Stimulated activated CD8-positive, alpha-beta memory T cell treated with anti-CD3 and anti-CD28 coated beads, Interleukin-15, amount 100 ng/mL, for 24 hours (primary cell): ENCODE results near the gene LRRC51.
A peak's percentile ranks its signal among the peaks of the same experiment; 100 is the strongest.
"Not testable (repeated sequence)": the region's sequence is repeated elsewhere in the genome, so short reads cannot be mapped to it uniquely, and the experiment has no call there.

Experiments used
- DNase-seq: peaks from one replicate; pipeline ENCODE4 v3.0.0-alpha.2; 2020; ENCODE audit warnings: low read depth

LRRC51 gene

DNA sequence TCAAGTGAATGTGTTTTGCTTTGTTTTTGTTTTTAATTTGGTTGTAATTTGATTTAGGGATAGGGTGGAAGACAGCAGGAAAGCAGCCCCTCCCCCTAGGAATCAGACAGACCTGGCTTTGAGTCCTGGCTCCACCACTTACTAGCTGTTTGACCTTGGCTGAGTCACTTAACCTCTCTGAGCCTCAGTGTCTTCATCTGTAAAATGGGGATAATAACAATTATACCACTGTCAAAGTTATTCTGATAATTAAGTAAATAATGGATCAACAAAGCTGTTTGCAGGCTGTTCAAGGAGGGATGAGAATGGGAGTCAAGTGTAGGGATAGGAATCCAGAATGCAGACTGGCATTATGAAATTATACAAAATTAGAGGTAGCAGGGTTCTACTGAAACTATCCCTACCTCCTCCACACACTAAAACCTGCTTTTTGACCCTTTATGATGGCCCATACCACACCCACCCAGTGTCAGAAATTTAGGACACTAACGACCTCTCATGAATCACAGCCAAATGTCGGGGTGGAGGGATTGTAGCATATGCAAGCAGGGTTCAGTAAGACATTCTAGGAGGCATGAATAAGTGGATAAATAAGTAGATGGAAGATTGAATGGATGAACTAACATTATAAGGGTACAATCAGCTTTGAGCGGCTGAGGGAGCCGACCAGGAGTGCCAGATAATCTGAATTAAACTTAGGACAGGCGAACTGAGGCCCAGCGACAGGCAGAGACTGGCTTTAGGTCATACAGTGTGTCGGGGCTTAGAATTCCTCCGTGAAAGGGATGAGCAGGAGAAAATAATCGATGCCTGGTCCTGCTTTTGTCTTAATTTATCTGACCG lies 30.9 kb downstream of the LRRC51 start:
- no peak for DNase-seq

GRCh38 chr11:72112143-72112977 lies 31.7 kb downstream of the LRRC51 start, which contains the start of gene ANAPC15:
ANAPC15 (minus strand) TSS chr11:72112695; CDS start chr11:72111276, 1,419 bp downstream.
- DNase-seq = peak; percentile 95

DNA sequence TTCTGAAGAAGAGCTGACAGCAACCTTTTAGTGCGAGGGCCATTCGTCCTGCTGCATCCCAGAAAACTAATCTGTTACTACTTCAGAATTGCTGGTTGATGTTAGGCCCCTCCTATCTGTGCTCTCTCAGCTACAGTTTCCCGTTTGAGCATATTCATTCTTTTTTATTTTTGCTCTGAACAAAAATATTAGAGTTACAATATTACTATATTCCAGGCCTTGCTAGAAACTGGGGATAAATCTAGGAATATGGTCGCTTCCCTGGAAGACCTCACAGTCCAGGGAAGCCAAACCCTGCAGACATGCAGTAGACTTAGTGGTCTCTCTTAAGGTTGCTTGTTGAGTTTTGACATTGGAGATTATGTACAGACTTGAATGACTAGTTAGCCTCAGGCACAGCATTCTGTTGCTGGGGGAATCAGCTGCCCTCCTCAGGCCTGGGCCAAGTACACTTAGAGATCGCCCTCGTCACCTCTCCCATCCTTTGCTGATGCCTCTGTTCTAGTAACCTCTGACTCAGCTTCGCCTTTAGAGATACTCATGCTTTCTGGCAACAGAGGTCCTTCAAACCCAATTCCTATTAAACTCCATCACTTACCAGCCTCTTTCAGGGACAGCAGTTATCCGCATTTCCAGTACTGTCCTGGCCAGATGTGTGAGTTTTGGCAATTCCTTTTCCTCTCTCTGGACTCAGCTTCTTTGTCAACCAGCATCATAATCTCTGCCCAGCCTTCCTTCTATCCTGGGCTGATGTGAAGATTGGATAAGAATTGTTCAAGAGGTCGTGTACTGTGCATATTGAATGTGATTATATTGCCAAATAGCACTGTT lies 32.5 kb downstream of the LRRC51 start:
- no peak for DNase-seq

- DNase-seq = no peak
These were observed 33.9 kb downstream of the LRRC51 start for GRCh38 chr11:72114570-72114969.

DNA sequence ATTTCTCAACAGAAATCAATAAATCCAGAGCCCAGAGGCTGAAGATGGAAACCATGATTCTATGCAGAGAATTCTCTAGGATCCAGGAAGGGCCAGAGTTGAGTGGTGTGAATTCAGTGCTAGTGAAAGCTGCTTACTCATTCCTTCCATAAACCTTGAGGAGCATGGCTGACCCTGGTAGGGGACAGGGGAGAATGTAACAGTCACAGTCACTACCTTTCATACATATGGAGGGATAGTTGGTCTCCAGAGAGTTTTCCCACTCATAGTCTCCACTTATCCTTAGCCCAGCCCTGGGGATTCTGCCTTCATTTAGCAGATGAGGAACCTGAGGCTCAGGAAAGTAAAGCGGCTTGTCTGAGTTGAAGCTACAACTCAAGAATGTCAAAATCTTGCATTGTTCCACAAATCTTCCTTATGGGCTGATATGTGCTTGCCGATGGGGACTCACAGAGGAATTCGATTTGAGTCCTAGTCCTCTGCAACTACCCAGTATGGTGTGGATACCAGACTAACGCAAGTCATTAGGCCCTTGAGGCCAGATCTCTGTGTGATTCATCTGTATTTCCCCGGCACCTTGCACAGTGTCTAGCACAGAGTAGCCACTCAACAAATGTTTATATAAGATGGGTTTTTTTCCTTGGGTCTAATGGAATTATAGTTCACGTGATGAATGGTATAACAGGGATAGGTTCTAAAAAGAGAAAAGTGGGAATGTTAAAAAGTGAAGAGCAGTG lies 35.5 kb downstream of the LRRC51 start:
- DNase-seq = no peak

DNA sequence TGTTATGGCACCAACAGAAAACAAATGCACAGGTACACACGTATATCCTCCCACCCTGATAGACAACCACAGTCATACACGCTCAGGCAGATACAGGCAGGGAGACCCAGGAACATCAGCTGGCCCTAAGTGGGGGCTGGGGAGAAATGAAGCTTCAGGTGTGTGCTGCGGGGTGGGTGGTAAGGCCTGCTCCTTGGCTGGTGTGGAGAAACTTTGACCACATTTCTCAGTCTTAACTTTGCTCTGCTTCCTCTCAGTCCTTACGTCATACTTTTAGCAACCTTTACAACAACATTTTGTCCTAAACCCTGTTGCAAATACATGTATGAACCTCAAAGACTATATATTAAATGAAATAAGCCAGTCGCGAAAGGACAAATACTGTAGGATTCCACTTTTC lies 38.5 kb downstream of the LRRC51 start:
- DNase-seq = no peak

GRCh38 chr11:72120930-72121329 lies 40.3 kb downstream of the LRRC51 start:
- no peak for DNase-seq

DNA sequence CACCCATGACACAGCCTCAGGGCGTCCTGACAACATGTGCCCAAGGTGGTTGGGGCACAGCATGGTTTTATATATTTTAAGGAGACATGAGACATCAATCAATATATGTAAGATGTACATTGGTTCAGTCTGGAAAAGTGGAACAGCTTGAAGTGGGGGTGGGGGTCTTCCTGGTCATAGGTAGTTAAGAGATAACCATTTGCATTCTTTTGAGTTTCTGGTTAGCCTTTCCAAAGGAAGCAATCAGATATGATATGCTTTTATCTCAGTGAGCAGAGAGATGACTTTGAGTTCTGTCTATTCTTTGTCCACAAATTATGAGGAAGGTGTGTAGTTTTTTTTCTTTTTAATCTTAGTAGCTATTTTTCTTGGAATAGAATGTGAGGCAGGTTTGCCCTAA lies 42.0 kb downstream of the LRRC51 start:
- DNase-seq = no peak

- DNase-seq = no peak
These were observed 42.5 kb downstream of the LRRC51 start for GRCh38 chr11:72123117-72123653.

DNA sequence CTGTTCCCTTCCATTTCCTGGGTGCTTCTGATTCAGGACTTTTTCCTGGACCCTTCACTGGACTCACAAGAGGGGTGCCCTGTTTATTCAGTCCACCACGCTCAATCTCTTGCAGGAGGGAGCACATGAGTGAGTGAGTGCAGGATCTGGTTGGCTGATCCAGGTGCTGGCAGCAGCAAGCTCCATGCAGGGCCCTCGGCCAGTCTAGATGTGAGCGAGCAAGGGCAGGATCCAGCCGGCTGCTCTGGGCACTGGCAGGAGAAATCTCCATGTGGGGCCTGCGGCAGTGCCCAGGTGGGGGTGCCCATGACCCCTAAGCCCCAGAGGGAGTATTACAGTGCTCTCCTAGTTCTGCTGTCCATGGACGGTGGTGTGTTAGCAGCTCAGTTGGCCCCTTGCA lies 43.4 kb downstream of the LRRC51 start:
- DNase-seq = no peak

GRCh38 chr11:72125956-72126355 lies 45.3 kb downstream of the LRRC51 start:
- DNase-seq = no peak

- no peak for DNase-seq
These were observed 47.3 kb downstream of the LRRC51 start for GRCh38 chr11:72127923-72128322.

DNA sequence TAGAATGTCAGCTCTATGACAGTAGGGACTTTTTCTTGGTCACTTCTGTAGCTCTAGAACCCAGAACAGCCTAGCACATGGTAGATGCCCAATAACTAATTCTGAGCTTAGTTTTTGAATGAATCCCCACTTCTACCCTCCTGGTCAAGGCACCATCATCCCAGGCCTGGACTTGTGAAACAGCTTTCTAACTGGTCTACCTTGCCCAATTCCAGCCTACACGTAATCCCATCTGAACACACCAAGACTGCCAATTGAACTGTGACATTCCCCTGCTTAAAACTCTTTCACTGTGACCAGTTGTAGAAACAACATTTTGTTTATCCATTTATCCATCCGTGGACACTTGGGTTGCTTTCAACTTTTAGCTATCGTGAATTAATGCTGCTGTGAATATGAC lies 48.7 kb downstream of the LRRC51 start:
- DNase-seq = no peak

DNA sequence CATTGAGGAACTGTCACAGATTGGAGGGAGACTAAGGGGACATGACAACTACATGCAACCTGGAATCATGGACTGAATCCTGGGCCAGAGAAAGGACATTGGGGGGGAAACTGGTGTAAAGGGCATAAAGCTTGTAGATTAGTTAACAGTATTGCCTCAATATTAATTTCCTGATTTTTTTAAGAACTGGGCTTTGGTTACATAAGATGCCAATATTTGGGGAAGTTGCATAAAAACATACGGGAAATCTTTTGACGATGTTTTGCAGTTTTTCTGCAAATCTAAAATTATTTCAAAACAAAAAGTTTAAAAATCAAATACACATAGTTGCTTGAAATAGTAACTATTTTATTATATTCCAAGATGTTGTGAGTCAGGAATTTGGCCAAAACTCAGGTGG lies 52.0 kb downstream of the LRRC51 start:
- no peak for DNase-seq

- DNase-seq = not testable (repeated sequence)
These were observed 54.8 kb downstream of the LRRC51 start, which contains the start of gene FOLR3 for GRCh38 chr11:72135473-72135872. FOLR3 (plus strand) TSS chr11:72135725; CDS start chr11:72135953, 228 bp downstream.

GRCh38 chr11:72135891-72136683 lies 55.4 kb downstream of the LRRC51 start:
- DNase-seq = no peak

- DNase-seq = no peak
These were observed 56.1 kb downstream of the LRRC51 start for GRCh38 chr11:72136684-72137262.

DNA sequence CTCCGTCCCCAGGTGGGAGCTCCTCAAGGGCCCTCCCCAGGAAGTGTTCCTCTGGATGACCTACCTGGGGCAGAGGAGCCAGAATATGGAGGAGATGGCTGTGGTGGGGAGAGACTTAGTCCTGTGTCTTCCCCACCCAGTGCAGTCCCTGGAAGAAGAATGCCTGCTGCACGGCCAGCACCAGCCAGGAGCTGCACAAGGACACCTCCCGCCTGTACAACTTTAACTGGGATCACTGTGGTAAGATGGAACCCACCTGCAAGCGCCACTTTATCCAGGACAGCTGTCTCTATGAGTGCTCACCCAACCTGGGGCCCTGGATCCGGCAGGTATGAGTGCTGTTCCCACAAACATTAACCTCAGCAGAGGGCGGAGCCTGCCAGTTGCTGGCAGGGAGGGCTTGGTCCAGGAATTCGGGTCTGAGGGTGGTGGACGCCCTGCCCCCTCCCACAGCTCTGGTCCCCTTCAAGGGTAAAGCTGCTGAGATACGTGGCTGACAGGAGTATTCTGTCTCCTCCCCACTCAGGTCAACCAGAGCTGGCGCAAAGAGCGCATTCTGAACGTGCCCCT lies 58.3 kb downstream of the LRRC51 start:
- no peak for DNase-seq

- DNase-seq = no peak
These were observed 58.9 kb downstream of the LRRC51 start for GRCh38 chr11:72139500-72139899.

GRCh38 chr11:72140661-72141060 lies 60.0 kb downstream of the LRRC51 start:
- DNase-seq = no peak
